GM20431 (cell line): Measurements from ENCODE around the gene TRPV3.
"Not testable (repeated sequence)": the region's sequence is repeated elsewhere in the genome, so short reads cannot be mapped to it uniquely, and the experiment has no call there.

Source experiments
- in situ Hi-C: fragments of 300-500 bp; cut with MseI, MboI; formaldehyde crosslinking; loops from one replicate; pipeline ENCODE4 v1.15.0; 2020; ENCODE audit warnings: low sequenced_read_pairs; ENCODE audit not compliant: unreplicated experiment

TRPV3 gene

DNA sequence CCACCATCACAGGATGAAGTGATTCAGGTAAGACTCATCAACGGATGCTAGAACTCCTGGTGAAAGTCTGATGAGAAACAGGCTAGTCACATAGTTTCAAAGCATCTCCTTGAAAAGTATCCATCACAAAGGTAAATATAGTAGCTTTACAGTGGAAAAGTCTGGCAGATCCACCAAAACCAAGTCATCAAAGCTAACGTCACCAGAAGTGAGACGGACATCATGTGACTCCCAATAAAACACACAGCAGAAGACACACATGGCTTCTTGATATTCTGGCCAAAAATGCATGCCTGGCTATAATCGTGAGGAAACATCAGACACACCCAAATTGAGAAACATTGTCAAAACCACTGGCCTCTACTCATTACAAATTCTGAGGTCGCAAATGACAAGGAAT, 17.9 kb upstream of the TRPV3 start:
- in situ Hi-C loops: no loop called here

DNA sequence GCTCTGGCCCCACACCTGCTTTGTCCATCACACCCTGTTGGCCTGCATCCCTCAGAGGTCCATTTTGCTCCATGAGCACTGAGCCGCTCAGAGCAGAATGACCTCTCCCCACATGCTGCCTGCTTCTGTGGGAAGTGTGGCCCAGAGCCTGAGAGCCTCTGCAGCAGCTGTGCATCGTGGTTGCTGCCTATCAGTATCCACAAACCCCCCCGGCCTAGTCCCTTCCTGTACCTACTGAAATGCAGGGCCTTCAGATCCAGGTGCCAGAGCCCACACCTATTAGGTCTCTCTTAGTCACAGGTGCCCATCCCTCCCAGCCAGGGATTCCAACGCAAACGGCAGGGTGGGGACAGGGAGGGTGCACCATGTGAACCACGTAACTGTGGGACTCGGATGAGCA, 16.6 kb upstream of the TRPV3 start:
- in situ Hi-C loops: no loop called here

DNA sequence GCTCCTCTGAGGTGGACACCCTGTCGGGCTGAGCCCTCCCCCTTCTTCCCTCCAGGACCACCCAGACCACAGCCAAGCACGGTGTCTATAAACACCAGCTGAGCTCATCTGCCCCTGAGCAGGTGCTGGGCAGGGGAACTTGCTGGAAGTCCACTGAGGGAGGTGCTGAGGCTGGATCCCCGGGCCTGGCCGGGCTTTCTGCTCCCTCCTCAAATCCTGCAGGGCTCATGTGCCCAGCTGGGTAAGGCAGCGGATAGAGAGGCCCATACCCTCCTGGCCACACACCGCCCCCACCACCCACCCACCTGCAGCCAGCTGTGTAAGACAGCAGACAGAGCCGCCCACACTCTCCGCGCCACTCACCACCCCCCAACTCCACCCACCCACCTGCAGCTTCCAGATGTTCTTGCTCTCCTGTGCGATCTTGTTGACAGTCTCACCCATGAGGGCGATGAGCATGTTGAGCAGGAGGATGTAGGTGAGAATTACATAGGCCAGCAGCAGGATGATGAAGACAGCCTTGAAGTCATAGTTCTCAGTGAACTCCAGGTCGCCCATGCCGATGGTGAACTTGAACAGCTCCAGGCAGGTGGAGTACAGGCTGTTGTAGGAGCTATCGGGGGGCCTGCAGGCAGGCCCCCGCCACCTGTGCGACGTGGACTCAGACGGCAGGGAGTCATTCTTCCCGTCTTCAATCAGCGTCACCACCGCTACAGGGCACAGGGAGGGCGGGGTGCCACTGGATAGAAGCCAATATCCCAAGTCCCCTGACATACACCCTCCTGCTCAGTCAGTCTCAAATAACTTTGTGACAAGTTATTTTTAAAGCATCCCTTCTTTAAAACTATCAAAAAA, 15.9 kb upstream of the TRPV3 start:
- in situ Hi-C loops: no loop called here

DNA sequence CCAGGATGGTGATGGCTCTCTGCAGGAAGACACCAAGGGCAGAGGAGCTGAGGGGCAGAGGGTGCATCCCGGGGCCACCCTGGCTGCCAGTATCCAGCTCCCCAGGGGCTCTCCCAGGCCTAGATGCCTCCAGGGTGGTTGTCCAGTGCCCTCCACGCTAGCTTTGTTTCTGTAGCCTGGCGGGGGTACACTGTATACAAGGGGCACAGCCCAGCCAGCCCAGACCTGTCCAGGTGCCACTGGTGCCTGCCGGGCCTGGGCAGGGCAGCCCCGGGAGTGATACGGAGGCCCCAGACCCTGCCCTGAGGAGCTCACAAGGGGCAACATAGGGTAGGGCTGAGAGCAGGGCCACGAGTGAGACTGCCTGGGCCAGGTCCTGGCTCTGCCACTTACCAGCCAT, 14.6 kb upstream of the TRPV3 start:
- in situ Hi-C loops: no loop called here

DNA sequence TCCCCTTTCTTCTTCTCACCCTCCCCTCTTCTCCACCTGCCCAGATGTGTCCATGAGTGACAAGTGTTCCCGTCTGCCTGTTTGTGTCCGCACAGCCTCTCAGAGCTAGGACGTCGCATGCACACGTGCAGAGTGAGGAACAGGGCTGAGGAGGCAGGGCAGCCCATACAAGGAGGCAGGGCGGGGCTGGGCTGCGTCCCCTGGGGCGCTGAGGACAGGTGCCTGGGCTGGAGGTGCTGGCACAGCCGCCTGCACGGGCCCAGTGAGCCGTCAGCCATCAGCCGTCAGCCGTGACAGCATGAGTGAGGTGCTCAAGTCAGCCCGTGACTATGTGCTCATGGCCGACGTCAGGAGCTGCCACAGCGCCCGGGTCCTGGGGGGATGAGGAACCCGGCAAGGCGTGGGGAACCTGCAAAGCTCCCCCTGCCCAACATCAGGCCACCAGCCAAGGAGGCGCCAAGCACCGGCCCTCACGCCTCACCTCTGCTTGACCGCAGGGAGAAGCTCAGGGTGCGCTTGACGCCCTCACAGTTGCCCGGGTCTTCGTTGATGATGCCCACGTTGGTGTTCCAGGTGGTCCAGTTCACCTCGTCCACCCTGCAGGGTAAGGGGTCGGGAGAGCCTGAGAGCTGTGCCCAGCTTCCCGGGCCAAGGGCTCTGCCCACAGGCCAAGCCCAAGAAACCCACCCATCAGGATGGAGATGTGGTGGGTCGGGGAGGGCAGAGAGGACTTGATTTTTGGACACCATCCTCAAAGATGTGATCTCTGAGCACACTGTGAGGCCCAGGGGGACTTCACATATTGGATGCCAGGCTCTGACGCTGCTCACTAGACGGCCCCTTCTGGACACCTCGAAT, 13.7 kb upstream of the TRPV3 start:
- in situ Hi-C loops: no loop called here

DNA sequence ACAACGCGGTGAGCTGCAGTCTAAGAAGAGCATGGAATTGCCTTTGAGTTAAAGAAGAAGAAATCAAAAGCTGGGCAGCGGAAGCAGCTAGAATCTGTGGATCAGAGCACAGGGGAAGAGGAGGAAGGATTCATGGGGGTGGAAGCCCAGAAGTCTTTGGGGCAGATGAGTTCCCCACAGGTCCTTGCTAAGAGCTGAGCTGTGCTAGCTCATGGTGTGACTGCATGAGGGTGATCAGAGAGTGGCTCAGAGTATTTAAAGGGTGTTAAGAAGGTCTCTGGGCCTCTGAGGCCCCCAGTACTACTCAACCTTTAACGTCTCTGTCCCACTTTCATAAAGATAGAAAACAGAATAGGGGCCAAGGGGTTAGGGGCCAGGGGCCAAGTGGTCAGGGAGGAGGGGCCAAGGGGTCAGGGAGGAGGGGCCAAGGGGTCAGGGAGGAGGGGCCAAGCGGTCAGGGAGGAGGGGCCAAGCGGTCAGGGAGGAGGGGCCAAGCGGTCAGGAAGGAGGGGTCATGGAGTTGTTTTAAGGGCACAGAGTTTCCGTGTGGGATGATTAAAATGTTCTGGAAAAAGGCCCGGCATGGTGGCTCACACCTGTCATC, 12.0 kb upstream of the TRPV3 start:
- in situ Hi-C loops: no loop called here

DNA sequence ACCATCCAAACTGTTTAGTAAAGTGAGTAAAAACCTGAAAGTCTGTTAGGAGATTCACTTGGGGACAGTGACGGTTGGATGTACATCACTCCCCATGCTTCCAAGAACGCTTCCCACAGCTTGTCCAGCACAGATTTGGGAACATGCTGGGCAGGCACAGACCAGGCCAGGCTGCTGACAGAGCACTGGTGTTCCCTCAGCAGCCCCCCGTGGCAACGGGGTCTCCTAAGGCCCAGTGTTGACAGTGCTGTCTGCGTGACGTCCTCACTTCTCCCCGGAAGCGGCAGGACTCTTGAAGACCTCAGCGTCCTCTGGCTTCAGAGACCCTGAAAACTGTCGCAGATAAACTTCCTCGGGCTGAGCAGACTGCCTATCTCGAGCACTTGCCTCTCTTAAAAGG, 8.9 kb upstream of the TRPV3 start:
- in situ Hi-C loops: no loop called here

DNA sequence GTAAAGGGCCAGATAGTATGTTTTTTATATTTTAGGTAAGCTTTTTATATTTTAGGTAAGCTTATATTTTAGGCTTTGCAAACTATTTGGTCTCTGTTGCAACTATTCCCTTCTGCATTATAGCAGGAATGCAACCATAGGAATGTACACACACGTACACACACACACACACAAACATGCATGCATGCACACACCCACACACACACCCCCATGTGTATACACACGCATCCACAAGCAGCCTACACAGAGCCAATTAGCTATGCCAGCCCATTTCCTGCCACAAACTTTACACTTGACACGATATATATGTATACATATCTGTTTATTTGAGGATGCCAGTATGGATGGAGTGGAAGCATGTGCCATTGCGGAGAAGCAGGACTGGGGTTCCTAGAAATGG, 7.5 kb upstream of the TRPV3 start:
- in situ Hi-C loops: no loop called here

DNA sequence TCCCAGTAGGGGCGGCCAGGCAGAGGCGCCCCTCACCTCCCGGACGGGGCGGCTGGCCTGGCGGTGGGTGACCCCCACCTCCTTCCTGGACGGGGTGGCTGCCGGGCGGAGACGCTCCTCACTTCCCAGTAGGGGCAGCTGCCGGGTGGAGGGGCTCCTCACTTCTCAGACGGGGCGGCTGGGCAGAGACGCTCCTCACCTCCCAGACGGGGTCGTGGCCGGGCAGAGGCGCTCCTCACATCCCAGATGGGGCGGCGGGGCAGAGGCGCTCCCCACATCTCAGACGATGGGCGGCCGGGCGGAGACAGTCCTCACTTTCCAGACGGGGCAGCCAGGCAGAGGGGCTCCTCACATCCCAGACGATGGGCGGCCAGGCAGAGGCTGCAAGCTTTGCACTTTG, 6.6 kb upstream of the TRPV3 start:
- in situ Hi-C loops: not testable (repeated sequence)

DNA sequence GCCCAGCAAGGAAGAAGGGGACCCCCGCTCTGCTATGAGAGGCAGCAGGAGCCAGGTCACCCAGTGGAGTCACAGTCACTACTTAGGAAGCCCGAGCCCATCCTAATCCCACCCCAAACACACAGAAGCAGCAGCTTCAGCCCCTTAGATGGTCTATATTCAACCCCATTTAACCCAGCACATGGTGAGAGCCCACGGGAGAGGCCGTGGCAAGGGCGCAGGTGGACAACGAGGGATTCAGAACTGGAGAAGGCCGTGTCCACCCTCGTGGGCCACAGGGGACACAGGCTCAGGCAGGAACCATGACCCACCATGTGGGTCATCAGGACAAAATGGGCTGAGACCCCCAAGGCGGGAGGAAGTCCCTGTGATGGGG, 1.6 kb upstream of the TRPV3 start:
- in situ Hi-C loops: no loop called here

DNA sequence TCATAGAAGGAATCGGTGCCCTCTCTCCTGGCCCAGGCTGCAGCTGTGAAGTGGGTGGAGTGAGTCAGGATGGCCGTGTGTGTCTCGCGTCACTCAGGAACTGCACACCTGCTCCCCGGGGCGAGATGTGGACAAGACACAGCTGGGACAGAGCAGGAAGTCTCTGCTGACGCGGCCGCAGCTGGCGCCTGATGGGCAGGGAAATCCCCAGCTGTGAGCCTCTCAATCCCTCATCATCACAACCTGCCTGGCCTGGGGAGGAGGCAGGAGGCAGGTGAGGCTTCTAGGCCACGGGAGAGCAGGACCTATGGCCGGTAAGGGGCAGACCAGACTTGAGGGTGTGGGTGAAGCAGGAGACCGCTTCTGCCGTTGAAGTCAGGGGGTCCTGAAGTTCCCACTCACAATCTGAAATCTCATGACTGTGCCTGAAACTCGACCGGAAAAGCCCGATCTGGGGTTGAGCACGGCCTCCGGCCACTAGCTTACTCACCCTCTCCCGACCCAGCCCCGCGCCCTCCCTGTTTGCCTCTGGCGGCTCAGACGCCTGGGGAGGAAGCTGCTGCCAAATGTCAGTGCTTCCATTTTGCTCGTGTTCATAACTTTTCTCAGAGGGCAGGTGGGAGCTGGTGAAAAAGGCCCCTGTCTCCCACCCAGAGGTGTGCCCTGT, 1.1 kb upstream of the TRPV3 start:
- in situ Hi-C loops: no loop called here

DNA sequence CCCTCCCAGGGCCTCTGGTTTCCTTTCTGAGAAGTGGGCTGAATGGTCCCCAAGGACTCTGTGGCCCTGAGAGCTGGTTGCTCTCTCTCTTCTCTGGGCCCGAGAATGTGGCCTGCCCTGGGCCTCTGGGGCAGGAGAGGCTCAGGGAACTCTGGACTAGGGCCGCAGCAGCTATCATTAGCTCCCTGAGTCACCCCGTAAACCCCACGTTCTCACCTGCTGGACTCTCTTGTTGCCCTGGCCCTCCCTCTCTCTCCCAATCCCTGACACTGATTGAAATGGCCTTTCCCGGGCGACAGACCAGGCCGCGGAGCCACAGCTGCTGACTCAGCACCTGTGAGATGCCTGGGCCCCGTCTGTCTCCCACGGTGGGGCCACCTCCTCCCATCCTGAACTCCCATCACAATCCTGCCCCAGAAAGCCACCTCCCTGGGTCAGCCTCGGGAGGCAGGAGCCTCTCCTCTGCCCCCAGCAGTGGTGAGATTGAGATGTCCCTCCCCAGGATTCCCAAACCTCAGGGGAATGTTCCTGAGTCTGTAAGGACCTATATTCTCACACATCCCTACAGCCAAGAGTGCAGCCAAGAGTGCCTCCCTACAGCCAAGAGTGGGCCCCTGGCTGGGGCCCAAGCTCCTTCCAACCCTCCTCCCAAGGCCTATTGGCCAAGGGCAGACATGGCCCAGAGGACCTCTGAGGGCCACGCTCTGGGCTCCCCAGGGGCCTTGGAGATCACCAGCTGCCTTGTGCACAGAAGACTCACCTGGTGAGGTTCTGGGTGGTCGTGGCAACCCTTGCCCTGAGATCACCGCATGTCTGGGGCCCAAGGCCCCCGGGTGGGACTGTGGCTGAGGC, 470 bp downstream of the TRPV3 start:
- in situ Hi-C loops: no loop called here

DNA sequence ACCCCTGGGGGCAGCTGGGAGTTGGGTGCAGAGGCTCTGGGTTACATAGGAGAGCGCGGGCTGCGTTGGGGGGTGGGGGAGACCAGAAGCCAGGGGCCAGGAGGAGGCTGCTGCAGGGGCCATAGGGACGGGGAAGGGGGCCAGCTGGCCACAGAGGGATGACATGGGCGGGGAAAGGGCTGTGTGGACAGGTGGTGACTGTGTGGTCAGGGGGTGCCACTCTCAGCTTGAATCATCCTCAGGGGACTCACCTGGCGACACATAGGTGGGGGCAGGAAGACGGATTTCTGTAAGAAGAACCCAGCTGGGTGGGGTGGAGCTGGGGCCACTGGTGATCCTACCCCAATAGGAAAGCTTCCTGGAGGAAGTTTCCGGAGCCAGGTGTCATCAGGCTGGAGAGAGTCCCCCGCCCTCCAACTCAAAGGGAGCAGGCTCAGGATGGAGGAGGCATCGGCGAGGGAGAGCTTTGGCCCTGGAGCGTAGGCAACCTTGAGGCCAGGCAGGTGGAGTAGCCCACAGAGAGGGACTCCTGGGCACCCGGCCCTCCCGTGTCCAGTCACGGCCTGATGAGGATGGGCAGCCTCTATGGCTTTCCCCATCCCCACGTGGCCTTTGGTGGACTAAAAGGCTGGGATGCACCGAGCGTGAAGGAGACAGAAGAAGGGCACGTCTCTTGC, 1.2 kb downstream of the TRPV3 start:
- in situ Hi-C loops: no loop called here

DNA sequence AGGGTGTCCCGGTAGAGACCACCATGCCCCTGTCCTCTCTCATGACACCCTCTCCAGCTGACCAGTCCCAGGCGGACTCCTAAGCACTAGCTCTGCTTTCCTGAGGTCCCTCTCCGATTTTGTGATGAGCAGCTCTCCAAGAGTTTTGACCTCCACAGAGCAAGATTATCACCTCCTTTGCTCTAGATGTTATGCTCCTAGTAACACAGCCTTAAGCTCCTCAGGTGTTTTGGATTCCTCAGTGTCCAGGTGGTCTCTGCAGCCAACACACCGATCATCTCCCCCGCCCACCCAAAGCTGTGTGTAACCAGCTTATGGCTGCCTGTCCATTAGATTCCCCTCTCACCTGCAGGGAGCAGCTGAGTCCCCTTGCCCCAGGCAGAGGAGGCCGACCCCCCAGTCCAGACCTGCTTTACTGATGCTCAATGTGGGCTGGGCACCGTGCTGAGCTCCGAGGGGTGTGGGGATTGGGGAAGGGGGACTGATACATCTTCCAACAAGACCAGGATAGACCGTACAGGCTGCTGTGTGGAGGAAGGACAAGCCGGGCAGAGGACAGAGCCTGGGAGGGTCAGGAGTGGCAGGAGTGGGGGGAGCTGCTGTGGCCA, 2.3 kb downstream of the TRPV3 start:
- in situ Hi-C loops: no loop called here

DNA sequence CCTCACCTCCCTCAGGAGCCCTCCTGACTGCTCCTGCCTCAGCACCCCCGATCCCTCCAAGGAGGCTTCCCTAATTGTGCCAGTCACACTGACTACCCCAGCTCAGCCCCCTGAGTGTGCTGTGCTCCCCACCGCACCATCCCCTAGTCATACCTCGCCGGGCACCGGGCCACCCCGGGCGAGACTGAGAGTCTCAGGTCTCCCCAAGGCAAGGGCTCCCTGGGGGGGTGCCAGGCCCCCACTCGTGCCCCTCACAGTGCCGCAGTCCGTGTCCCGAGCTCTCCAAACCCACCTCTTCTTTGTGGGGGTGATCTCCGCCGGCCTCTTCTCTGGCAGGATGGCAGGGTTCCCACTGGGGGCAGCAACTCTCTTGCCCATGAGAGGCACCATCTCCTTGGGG, 3.2 kb downstream of the TRPV3 start:
- in situ Hi-C loops: no loop called here

DNA sequence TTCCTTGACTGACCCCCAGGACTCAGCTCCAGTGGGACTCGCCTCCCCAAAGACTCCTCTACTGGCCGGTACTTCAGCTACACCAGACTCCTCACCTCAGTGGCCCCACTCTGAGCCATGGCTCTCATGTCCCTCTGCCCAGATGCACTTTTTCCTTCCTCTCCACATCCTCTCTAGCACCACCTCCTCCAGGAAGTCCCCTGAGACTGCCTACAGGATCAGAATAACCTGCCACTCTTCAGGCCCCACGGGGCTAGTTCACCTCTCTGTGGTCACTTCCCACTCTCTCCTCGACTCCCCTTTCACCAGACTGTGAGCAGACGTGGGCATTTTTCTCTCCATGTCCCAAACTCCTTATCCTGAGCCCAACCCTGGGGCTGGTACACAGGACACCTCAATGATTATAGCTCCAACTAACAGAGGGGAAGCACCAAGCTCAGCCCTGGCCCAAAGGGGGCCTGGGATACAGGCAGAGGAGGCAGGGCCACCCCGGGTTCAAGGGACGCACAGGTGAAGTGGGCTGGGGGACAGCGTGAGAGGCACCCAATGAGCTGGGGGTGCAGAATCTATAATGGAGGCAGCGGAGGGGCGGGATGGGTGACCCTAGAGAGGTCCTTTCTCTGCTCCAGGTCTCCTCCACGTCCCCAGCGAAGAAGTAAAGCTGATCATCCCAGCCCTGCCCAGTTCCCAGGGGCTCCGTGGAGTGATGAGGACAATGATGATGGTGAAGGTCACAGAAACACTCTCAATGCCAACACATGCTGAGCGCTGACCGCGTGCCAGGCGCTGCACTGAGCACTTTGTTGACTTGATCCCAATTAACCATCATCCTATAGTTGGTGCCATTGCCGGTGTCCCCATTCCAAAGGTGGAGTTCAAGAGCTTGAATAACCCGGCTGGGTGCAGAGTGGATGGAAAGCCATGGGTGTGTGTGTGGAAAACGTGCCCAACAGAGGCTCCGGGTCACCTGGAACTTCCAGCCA, 3.9 kb downstream of the TRPV3 start:
- in situ Hi-C loops: no loop called here

DNA sequence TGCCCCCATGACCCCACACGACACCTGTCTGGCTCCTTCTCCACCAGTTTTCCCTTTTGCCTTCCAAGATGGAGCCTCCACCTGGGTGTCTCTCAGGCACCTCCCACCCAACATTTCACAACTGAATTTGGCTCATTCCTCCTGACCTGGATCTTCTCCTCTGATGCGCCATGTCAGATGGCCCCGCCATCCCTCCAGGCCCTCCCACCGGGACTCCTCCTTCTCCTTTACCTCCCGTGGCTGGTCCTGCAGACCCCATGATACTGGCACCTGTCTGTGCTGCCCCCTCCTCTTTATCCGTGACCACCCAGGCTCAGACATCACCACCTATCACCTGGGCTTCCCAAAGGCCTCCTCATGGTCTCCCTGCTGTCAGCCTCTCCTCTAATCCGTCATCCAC, 4.7 kb downstream of the TRPV3 start:
- in situ Hi-C loops: no loop called here

DNA sequence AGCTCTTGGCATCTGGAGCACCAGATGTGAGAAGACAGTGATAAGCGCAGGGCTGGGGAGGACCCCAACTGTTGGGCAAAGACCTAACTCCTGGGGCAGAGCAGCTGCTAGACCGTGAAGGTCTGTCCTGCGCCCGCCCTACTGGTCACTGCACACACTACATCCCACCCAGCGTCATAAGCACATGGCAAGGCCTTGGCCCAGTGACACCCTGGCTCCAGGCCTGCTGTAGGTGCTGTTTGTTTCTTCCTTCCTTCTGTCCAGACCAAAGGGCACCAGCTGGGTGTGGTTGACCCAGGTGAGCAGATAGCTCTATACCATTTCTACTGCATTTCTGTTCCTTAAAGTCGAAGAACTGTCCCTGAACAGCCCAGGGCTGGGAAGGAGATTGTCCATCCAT, 6.4 kb downstream of the TRPV3 start:
- in situ Hi-C loops: no loop called here
